ENCODE measurements around the gene TRMT1L.

TRMT1L gene

DNA sequence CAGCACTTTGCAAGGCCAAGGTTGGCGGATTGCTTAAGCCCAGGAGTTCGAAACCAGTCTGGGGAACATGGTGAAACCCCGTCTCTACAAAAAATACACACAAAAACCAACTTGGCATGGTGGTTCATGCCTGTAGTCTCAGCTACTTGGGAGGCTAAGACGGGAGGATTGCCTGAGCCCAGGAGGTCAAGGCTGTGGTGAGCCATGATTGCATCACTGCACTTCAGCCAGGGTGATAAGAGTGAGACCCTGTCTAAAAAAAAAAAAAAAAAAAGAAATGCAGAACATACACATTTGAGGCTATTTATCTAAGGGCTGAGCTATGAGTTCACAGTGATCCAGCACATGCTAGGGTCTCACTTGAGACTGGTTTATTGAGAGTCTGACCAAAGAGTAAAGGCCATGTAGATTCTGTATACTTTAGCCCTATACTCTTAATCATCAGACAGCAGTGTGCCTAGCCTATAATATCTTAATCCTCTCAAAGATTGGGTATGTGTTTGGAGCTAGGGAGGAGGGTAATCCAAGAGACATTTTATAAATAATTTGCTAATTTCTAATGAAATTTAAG lies 87.5 kb downstream of the TRMT1L start:
- no peak overlapping the region for H3K4me3 ChIP-seq (ENCODE audit: low read depth, low read length)
- DNase-seq (ENCODE audit: low read depth) = no peak
- TF ChIP-seq, protein P1, sequence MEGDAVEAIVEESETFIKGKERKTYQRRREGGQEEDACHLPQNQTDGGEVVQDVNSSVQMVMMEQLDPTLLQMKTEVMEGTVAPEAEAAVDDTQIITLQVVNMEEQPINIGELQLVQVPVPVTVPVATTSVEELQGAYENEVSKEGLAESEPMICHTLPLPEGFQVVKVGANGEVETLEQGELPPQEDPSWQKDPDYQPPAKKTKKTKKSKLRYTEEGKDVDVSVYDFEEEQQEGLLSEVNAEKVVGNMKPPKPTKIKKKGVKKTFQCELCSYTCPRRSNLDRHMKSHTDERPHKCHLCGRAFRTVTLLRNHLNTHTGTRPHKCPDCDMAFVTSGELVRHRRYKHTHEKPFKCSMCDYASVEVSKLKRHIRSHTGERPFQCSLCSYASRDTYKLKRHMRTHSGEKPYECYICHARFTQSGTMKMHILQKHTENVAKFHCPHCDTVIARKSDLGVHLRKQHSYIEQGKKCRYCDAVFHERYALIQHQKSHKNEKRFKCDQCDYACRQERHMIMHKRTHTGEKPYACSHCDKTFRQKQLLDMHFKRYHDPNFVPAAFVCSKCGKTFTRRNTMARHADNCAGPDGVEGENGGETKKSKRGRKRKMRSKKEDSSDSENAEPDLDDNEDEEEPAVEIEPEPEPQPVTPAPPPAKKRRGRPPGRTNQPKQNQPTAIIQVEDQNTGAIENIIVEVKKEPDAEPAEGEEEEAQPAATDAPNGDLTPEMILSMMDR (IDR thresholded peaks at IDR 0.05; ENCODE audit: control insufficient read depth, extremely low read depth, insufficient read depth) = no peak

- H3K4me3 ChIP-seq (ENCODE audit: low read depth, low read length) = no peak overlapping the region
- DNase-seq (ENCODE audit: low read depth) = peak; percentile 57
- TF ChIP-seq, protein P1 (IDR thresholded peaks at IDR 0.05; ENCODE audit: control insufficient read depth, extremely low read depth, insufficient read depth) = no peak
Measured at GRCh38 chr1:185068341-185068740, 88.4 kb downstream of the TRMT1L start.
